Measurements from ENCODE around the gene PLCXD3.
"Not testable (repeated sequence)": the region's sequence is repeated elsewhere in the genome, so short reads cannot be mapped to it uniquely, and the experiment has no call there.

The PLCXD3 gene

GRCh38 chr5:41503310-41503709, 7.1 kb downstream of the PLCXD3 start:
- TF ChIP-seq CTCF (conservative IDR thresholded peaks at IDR 0.05; ENCODE audit: low read depth, low read length): no peak
- Histone ChIP-seq H3K4me3 (IDR thresholded peaks at IDR 0.05; ENCODE audit: insufficient read depth, low read depth, low read length) (no peak overlapping the region), H3K36me3 (ENCODE audit: insufficient read depth) (no peaks in the 10 kb centered on the region), H3K9ac (no peak overlapping the region), H3K27me3 (ENCODE audit: insufficient read depth, low read depth) (no peaks in the 10 kb centered on the region), H3K4me1 (ENCODE audit: low read depth, poor library complexity, severe bottlenecking) (no peaks in the 10 kb centered on the region), H3K79me2 (ENCODE audit: insufficient read depth, low read depth) (no peaks in the 10 kb centered on the region), H2AFZ (ENCODE audit: low read depth) (no peak overlapping the region), H3K4me2 (no peak overlapping the region), H3K27ac (no peak overlapping the region), H4K20me1 (ENCODE audit: insufficient read depth) (no peaks in the 10 kb centered on the region)

GRCh38 chr5:41493490-41494126, 16.8 kb downstream of the PLCXD3 start:
- not testable (repeated sequence) for H3K27me3 ChIP-seq (ENCODE audit: insufficient read depth, low read depth); H3K9ac ChIP-seq; H3K4me1 ChIP-seq (ENCODE audit: low read depth, poor library complexity, severe bottlenecking); H3K36me3 ChIP-seq (ENCODE audit: insufficient read depth); H3K4me3 ChIP-seq (IDR thresholded peaks at IDR 0.05; ENCODE audit: insufficient read depth, low read depth, low read length); H4K20me1 ChIP-seq (ENCODE audit: insufficient read depth); H3K4me2 ChIP-seq; H3K27ac ChIP-seq; H2AFZ ChIP-seq (ENCODE audit: low read depth); H3K79me2 ChIP-seq (ENCODE audit: insufficient read depth, low read depth)

GRCh38 chr5:41485533-41485932, 24.9 kb downstream of the PLCXD3 start:
- H3K27me3 ChIP-seq (ENCODE audit: insufficient read depth, low read depth): no peaks in the 10 kb centered on the region
- no peak overlapping the region for H2AFZ ChIP-seq (ENCODE audit: low read depth)
- no peaks in the 10 kb centered on the region for H4K20me1 ChIP-seq (ENCODE audit: insufficient read depth)

GRCh38 chr5:41482715-41483114, 27.7 kb downstream of the PLCXD3 start:
- Histone ChIP-seq H3K4me3 (IDR thresholded peaks at IDR 0.05; ENCODE audit: insufficient read depth, low read depth, low read length) (no peak overlapping the region), H4K20me1 (ENCODE audit: insufficient read depth) (no peaks in the 10 kb centered on the region), H3K27me3 (ENCODE audit: insufficient read depth, low read depth) (no peaks in the 10 kb centered on the region), H3K79me2 (ENCODE audit: insufficient read depth, low read depth) (no peaks in the 10 kb centered on the region), H3K4me1 (ENCODE audit: low read depth, poor library complexity, severe bottlenecking) (peaks cover 12% of the 10 kb centered on the region), H3K4me2 (peak overlapping the region; percentile 62), H3K27ac (no peak overlapping the region; the same call in 1 of the 2 replicates), H3K36me3 (ENCODE audit: insufficient read depth) (no peaks in the 10 kb centered on the region), H2AFZ (ENCODE audit: low read depth) (peak overlapping the region; percentile 55), H3K9ac (no peak overlapping the region)
- no peak for TF ChIP-seq CTCF (conservative IDR thresholded peaks at IDR 0.05; ENCODE audit: low read depth, low read length)

More at GRCh38 chr5:41485533-41485932, 24.9 kb downstream of the PLCXD3 start:
- H3K4me2 ChIP-seq: no peak overlapping the region
- H3K4me3 ChIP-seq (IDR thresholded peaks at IDR 0.05; ENCODE audit: insufficient read depth, low read depth, low read length): no peak overlapping the region
- no peaks in the 10 kb centered on the region for H3K79me2 ChIP-seq (ENCODE audit: insufficient read depth, low read depth)
- H3K9ac ChIP-seq: no peak overlapping the region
- H3K4me1 ChIP-seq (ENCODE audit: low read depth, poor library complexity, severe bottlenecking): peaks cover 12% of the 10 kb centered on the region
- no peak overlapping the region for H3K27ac ChIP-seq
- H3K36me3 ChIP-seq (ENCODE audit: insufficient read depth): no peaks in the 10 kb centered on the region
- no peak for TF ChIP-seq CTCF (conservative IDR thresholded peaks at IDR 0.05; ENCODE audit: low read depth, low read length)

- Histone ChIP-seq H3K27me3 (ENCODE audit: insufficient read depth, low read depth) (no peaks in the 10 kb centered on the region), H3K27ac (no peak overlapping the region), H3K79me2 (ENCODE audit: insufficient read depth, low read depth) (no peaks in the 10 kb centered on the region), H4K20me1 (ENCODE audit: insufficient read depth) (no peaks in the 10 kb centered on the region), H3K36me3 (ENCODE audit: insufficient read depth) (no peaks in the 10 kb centered on the region), H3K9ac (no peak overlapping the region), H2AFZ (ENCODE audit: low read depth) (0 out of 2 replicates have a peak overlapping the region, but pooled peaks have one; percentile 55), H3K4me2 (peak overlapping the region; percentile 62; the same call in 1 of the 2 replicates), H3K4me1 (ENCODE audit: low read depth, poor library complexity, severe bottlenecking) (peaks cover 12% of the 10 kb centered on the region), H3K4me3 (IDR thresholded peaks at IDR 0.05; ENCODE audit: insufficient read depth, low read depth, low read length) (no peak overlapping the region)
- TF ChIP-seq CTCF (conservative IDR thresholded peaks at IDR 0.05; ENCODE audit: low read depth, low read length): no peak
Measured at GRCh38 chr5:41482173-41482572, 28.2 kb downstream of the PLCXD3 start.

GRCh38 chr5:41471571-41472208, 38.7 kb downstream of the PLCXD3 start:
- H3K27ac ChIP-seq; H3K4me3 ChIP-seq (IDR thresholded peaks at IDR 0.05; ENCODE audit: insufficient read depth, low read depth, low read length); H4K20me1 ChIP-seq (ENCODE audit: insufficient read depth); H3K27me3 ChIP-seq (ENCODE audit: insufficient read depth, low read depth); H3K9ac ChIP-seq; H2AFZ ChIP-seq (ENCODE audit: low read depth); H3K4me2 ChIP-seq; H3K4me1 ChIP-seq (ENCODE audit: low read depth, poor library complexity, severe bottlenecking); H3K36me3 ChIP-seq (ENCODE audit: insufficient read depth); H3K79me2 ChIP-seq (ENCODE audit: insufficient read depth, low read depth): not testable (repeated sequence)

Measured in KMS-11 (cell line).